ENCODE results near the gene SMR3B. TPM values are rescaled to one million over a fixed set of nuclear protein-coding genes. Genes with fewer than 3 reads are reported as not detected.

The SMR3B gene
- total RNA-seq, 1 experiment from 2014 or later, result not detected

DNA sequence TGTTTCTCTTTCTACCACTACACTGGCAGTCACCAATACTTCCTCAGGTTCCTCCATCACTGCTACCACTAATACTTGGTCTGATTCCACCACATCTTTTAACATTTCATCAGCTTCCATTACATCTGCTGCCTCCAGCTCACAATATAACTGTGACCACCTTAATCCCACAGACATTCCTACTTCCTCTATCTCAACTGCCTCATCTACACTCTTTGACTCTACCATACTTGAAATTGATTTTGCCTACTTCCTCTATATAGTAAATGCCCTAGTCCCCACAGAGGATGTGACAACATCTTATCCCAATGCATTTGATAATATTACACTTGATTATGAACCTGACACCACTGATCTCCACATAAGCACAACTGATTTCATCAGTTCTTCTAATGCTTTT, 43.9 kb downstream of the SMR3B start:
- H3K79me2 ChIP-seq (ENCODE audit: low read depth), result no peaks in the 10 kb centered on the region
- no peaks in the 10 kb centered on the region for H3K4me1 ChIP-seq (replicated peaks; ENCODE audit: insufficient read depth)
- no peak for TF ChIP-seq EZH2 (IDR thresholded peaks at IDR 0.05; ENCODE audit: low read depth)
- TF ChIP-seq, protein P1, sequence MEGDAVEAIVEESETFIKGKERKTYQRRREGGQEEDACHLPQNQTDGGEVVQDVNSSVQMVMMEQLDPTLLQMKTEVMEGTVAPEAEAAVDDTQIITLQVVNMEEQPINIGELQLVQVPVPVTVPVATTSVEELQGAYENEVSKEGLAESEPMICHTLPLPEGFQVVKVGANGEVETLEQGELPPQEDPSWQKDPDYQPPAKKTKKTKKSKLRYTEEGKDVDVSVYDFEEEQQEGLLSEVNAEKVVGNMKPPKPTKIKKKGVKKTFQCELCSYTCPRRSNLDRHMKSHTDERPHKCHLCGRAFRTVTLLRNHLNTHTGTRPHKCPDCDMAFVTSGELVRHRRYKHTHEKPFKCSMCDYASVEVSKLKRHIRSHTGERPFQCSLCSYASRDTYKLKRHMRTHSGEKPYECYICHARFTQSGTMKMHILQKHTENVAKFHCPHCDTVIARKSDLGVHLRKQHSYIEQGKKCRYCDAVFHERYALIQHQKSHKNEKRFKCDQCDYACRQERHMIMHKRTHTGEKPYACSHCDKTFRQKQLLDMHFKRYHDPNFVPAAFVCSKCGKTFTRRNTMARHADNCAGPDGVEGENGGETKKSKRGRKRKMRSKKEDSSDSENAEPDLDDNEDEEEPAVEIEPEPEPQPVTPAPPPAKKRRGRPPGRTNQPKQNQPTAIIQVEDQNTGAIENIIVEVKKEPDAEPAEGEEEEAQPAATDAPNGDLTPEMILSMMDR (conservative IDR thresholded peaks at IDR 0.05), result no peak
- H3K27ac ChIP-seq, result no peak overlapping the region
- H3K9me2 ChIP-seq (ENCODE audit: insufficient read depth), result no peaks in the 10 kb centered on the region
- intact Hi-C loops (cut with micrococcal nuclease; ENCODE audit: unreplicated experiment), result no loop called here
- no peak for DNase-seq
- H3K27me3 ChIP-seq (ENCODE audit: insufficient read depth, low read depth), result no peaks in the 10 kb centered on the region
- no peaks in the 10 kb centered on the region for H3F3A ChIP-seq (ENCODE audit: insufficient read depth, low read depth)
- no peaks in the 10 kb centered on the region for H3K9me3 ChIP-seq (ENCODE audit: insufficient read depth, low read depth)
- H3K4me3 ChIP-seq, result no peak overlapping the region
- no peaks in the 10 kb centered on the region for H4K20me1 ChIP-seq (ENCODE audit: insufficient read depth)
- no TSS peak for BruUV-seq (replicated peaks)
- ChIA-PET POLR2A (ENCODE audit: unreplicated experiment) (no interaction called here), CTCF (no interaction called here)
- no peak overlapping the region for H3K4me2 ChIP-seq
- no peaks in the 10 kb centered on the region for H3K36me3 ChIP-seq (ENCODE audit: low read depth)
- H2AFZ ChIP-seq, result no peak overlapping the region

DNA sequence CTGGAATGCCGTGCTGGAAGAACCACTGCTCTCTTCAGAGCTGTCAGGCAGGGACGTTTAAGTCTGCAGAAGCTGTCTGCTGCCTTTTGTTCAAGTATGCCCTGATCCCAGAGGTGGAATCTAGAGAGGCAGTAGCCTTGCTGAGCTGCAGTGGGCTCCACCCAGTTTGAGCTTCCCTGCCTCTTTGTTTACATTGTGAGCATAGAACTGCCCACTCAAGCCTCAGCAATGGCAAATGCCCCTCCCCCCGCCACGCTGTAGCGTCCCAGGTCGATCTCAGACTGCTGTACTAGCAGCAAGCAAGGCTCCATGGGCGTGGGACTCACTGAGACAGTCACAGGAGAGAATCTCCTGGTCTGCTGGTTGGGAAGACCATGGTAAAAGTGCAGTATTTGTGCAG, 54.3 kb downstream of the SMR3B start:
- no peaks in the 10 kb centered on the region for H4K20me1 ChIP-seq (ENCODE audit: insufficient read depth)
- H3K4me2 ChIP-seq, result no peak overlapping the region
- TF ChIP-seq, protein P1 (conservative IDR thresholded peaks at IDR 0.05), result no peak
- no peak for TF ChIP-seq EZH2 (IDR thresholded peaks at IDR 0.05; ENCODE audit: low read depth)
- no peak overlapping the region for H2AFZ ChIP-seq
- no peaks in the 10 kb centered on the region for H3F3A ChIP-seq (ENCODE audit: insufficient read depth, low read depth)
- no peak overlapping the region for H3K4me3 ChIP-seq
- H3K9me2 ChIP-seq (ENCODE audit: insufficient read depth), result no peaks in the 10 kb centered on the region
- ChIA-PET CTCF (no interaction called here), POLR2A (ENCODE audit: unreplicated experiment) (no interaction called here)
- H3K36me3 ChIP-seq (ENCODE audit: low read depth), result no peaks in the 10 kb centered on the region
- no TSS peak for BruUV-seq (replicated peaks)
- H3K4me1 ChIP-seq (replicated peaks; ENCODE audit: insufficient read depth), result no peaks in the 10 kb centered on the region
- intact Hi-C loops (cut with micrococcal nuclease; ENCODE audit: unreplicated experiment), result no loop called here
- no peaks in the 10 kb centered on the region for H3K9me3 ChIP-seq (ENCODE audit: insufficient read depth, low read depth)
- no peak for DNase-seq
- no peak overlapping the region for H3K27ac ChIP-seq
- no peaks in the 10 kb centered on the region for H3K79me2 ChIP-seq (ENCODE audit: low read depth)
- H3K27me3 ChIP-seq (ENCODE audit: insufficient read depth, low read depth), result no peaks in the 10 kb centered on the region

Other genes starting within 250 kb of the SMR3B start
- gene PRR27, start 228.9 kb upstream of the SMR3B start, total RNA-seq (2021), result not detected in 2 replicates
- 0.70 TPM in 1 of 2 replicates, not detected in the other for gene ODAM, start 187.4 kb upstream of the SMR3B start, total RNA-seq (2021)
- gene FDCSP, start 157.0 kb upstream of the SMR3B start, total RNA-seq (2021), result not detected in 2 replicates
- not detected in 2 replicates for gene CSN3, start 140.5 kb upstream of the SMR3B start, total RNA-seq (2021)
- gene CABS1, start 48.1 kb upstream of the SMR3B start, total RNA-seq (2021), result not detected in 2 replicates
- not detected in 2 replicates for gene SMR3A, start 22.4 kb upstream of the SMR3B start, total RNA-seq (2021)
- gene OPRPN, start 14.8 kb downstream of the SMR3B start, total RNA-seq (2021), result not detected in 2 replicates
- gene MUC7, start 89.1 kb downstream of the SMR3B start, total RNA-seq (2021), result not detected in 2 replicates
- gene AMTN, start 135.4 kb downstream of the SMR3B start, total RNA-seq (2021), result not detected in 2 replicates
- not detected in 2 replicates for gene AMBN, start 209.1 kb downstream of the SMR3B start, total RNA-seq (2021)
- gene ENAM, start 245.6 kb downstream of the SMR3B start, total RNA-seq (2021), result not detected in 2 replicates

Data from PC-9 (cell line).